Measurements from ENCODE around the gene DCDC2C. TPM values are rescaled to one million over a fixed set of nuclear protein-coding genes. Genes with fewer than 3 reads are reported as not detected.
A peak's percentile ranks its signal among the peaks of the same experiment; 100 is the strongest.

The DCDC2C gene
- total and polyA plus RNA-seq, 9 of the 15 experiments (the other 6 are each of a cell fraction or from before 2014, with no cell fraction given) = not detected

GRCh38 chr2:3712831-3713503 is 9.6 kb downstream of the DCDC2C start (continued):
- TF ChIP-seq, protein P1, sequence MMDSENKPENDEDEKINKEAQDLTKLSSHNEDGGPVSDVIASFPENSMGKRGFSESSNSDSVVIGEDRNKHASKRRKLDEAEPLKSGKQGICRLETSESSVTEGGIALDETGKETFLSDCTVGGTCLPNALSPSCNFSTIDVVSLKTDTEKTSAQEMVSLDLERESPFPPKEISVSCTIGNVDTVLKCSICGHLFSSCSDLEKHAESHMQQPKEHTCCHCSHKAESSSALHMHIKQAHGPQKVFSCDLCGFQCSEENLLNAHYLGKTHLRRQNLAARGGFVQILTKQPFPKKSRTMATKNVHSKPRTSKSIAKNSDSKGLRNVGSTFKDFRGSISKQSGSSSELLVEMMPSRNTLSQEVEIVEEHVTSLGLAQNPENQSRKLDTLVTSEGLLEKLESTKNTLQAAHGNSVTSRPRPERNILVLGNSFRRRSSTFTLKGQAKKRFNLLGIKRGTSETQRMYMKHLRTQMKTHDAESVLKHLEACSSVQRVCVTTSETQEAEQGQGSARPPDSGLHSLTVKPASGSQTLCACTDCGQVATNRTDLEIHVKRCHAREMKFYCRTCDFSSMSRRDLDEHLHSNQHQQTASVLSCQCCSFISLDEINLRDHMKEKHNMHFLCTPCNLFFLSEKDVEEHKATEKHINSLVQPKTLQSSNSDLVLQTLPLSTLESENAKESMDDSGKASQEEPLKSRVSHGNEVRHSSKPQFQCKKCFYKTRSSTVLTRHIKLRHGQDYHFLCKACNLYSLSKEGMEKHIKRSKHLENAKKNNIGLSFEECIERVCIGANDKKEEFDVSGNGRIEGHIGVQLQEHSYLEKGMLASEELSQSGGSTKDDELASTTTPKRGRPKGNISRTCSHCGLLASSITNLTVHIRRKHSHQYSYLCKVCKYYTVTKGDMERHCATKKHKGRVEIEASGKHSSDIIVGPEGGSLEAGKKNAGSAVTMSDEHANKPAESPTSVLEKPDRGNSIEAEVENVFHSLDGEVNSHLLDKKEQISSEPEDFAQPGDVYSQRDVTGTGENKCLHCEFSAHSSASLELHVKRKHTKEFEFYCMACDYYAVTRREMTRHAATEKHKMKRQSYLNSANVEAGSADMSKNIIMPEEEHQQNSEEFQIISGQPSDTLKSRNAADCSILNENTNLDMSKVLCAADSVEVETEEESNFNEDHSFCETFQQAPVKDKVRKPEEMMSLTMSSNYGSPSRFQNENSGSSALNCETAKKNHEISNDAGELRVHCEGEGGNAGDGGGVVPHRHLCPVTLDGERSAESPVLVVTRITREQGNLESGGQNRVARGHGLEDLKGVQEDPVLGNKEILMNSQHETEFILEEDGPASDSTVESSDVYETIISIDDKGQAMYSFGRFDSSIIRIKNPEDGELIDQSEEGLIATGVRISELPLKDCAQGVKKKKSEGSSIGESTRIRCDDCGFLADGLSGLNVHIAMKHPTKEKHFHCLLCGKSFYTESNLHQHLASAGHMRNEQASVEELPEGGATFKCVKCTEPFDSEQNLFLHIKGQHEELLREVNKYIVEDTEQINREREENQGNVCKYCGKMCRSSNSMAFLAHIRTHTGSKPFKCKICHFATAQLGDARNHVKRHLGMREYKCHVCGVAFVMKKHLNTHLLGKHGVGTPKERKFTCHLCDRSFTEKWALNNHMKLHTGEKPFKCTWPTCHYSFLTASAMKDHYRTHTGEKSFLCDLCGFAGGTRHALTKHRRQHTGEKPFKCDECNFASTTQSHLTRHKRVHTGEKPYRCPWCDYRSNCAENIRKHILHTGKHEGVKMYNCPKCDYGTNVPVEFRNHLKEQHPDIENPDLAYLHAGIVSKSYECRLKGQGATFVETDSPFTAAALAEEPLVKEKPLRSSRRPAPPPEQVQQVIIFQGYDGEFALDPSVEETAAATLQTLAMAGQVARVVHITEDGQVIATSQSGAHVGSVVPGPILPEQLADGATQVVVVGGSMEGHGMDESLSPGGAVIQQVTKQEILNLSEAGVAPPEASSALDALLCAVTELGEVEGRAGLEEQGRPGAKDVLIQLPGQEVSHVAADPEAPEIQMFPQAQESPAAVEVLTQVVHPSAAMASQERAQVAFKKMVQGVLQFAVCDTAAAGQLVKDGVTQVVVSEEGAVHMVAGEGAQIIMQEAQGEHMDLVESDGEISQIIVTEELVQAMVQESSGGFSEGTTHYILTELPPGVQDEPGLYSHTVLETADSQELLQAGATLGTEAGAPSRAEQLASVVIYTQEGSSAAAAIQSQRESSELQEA (IDR thresholded peaks at IDR 0.05; ENCODE audit: low read depth) = no peak

GRCh38 chr2:3718679-3719078 is 15.3 kb downstream of the DCDC2C start:
- Histone ChIP-seq H3K9me1 (ENCODE audit: control insufficient read depth, insufficient read depth, low read length) (no peaks in the 10 kb centered on the region), H3K27ac (ENCODE audit: extremely low read depth, low read depth, low read length) (no peak overlapping the region), H3K9me3 (replicated peaks; ENCODE audit: control insufficient read depth, insufficient read depth, low read depth, low read length) (no peaks in the 10 kb centered on the region), H3K4me1 (replicated peaks in 1 of 2; ENCODE audit: control insufficient read depth in 2 of 2, insufficient read depth in 2 of 2, low read length in 2 of 2) (no peaks in the 10 kb centered on the region), H3K36me3 (ENCODE audit: control insufficient read depth, insufficient read depth, low read length) (no peaks in the 10 kb centered on the region), H3K4me2 (ENCODE audit: insufficient read depth, low read length) (no peak overlapping the region), H3K4me3 (no peak overlapping the region), H3K79me2 (ENCODE audit: control insufficient read depth, insufficient read depth, low read length) (no peaks in the 10 kb centered on the region), H4K20me1 (replicated peaks; ENCODE audit: control insufficient read depth, insufficient read depth, low read length) (no peaks in the 10 kb centered on the region), H2AFZ (ENCODE audit: low read depth, low read length) (no peak overlapping the region), H3K9ac (ENCODE audit: insufficient read depth in 1 of 2, low read depth in 2 of 2, low read length in 2 of 2) (no peak overlapping the region), H3K27me3 (ENCODE audit: control insufficient read depth in 2 of 2, insufficient read depth in 2 of 2, low read length in 2 of 2) (peaks cover 0 to 5% of the 10 kb centered on the region in 2 experiments; a peak in 1 of 5 replicates)
- DNase-seq (ENCODE audit: extremely low read depth in 1 of 4, low spot score in 3 of 4) (no peak), FAIRE-seq (no peak), ATAC-seq (no peak)
- 0% methylated on average over 8 of the region's 8 CpGs for WGBS (ENCODE audit: insufficient coverage, low coverage, missing lambda C conversion rate)
- intact Hi-C loops (cut with micrococcal nuclease) = no loop called here
- CTCF ChIA-PET (ENCODE audit: low intra/inter-chr PET ratio) = no interaction called here
- BruUV-seq (replicated peaks) = no TSS peak
- in situ Hi-C loops (cut with MboI) = no loop called here
- TF ChIP-seq ZNF316 (IDR thresholded peaks at IDR 0.05) (peak; percentile 42), CBFA2T2 (conservative IDR thresholded peaks at IDR 0.05) (no peak), MAFF (IDR thresholded peaks at IDR 0.05; ENCODE audit: low read length) (0 out of 2 replicates have a peak, but pooled peaks have one; percentile 17)
- POLR2A ChIA-PET = no interaction called here
